Islet of Langerhans (tissue), 1 donor: Measurements from ENCODE around the gene KCNMB1.

Source experiments
- FAIRE-seq: peaks from one replicate; lab custom pipeline; 2011; peaks lifted over from hg19 to GRCh38; lab: Jason Lieb, UNC

KCNMB1 gene, protein sequence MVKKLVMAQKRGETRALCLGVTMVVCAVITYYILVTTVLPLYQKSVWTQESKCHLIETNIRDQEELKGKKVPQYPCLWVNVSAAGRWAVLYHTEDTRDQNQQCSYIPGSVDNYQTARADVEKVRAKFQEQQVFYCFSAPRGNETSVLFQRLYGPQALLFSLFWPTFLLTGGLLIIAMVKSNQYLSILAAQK

DNA sequence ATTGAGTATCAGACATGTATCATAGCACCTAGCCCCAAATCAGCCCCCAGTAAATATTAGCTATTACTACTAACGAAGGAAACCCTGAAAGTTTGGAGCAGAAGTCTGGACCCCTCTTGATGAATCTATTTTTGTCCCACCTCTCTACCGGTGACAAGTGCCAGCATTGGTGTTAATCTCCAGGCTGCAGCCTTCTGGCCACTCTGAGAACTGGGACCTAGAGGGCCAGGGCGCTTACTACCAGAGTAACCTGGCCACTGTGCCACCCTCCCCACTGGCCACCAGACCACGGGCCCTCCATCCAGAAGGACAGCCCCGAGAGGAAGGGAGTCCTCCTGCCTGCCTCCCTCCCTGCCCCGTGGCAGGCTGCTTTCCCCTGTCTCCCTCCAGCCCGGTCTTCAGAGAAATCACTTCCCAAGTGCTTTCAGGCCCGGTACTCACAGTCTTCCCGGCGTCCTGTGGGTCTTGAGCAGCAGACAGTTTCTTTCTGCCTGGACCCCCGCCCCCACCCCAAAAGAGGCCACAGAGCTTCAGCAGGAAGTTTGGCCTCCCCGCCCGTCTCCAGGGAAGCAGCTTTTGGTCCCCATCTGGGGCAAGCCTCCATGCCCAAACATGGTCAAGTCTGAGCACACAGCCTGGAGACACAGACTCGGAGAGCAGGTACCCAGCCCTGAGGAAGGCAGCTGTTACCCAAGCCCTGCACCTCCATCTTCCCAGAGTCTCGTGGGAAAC, at the start of gene KCNMB1:
Gene KCNMB1, minus strand, starts transcription at position 550 of the 732 bp plus-strand sequence. CDS start 3,920 bp downstream, outside the sequence.
- no peak for FAIRE-seq

DNA sequence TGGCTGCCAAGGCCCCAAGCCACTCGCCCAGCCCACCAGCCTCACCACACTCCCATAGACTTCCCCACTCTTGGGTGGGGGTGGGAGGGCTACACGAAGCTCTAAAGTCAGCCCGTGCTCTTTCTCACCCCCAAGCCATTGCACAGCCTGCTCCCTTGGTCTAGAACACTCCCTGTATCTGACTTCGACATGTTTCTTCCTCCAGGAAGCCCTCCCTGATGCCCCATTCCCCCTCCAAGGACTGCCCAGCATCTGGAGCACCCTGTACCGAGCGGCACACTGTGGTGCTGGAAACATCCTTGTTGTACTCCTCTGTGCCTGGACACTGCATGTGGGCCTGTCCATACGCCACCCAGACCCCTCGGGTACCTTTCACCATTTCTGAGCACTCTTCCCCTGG, 49.4 kb upstream of the KCNMB1 start:
- FAIRE-seq = no peak

DNA sequence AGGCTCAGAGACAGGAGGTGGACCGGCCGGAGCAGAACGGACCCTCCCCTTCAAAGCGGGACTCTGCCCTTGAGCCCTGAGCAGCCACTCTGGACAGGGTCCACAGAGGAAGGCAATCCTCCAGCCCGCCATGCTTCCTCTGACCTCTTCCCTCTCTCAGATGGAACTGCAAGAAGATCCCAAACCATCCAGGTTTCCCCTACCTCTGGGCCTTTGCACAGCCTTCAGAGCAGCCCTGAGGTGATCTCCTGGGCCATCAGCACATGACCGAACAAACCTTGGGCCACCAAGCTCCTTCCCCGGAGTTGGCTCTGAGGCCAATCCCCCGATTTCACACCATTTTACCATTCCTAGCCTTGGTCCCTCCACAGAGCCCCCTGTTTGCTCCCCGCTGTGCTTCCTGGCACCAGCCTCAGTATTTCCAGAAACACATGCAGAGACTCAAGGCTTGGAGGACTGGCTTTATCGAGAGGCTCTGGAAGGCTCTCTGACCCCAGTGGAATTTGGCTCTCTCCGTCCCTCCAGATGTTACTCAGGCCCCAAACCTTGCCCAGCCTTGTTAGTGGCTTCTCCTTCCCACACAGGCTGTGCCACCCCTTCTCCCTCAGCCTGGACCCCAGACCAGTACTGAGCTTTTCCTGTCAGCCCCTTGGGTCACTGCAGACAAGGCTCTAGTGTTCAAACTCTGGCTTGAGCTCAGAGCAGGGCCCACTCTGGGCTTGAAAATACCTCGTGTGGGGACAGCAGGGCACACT, 48.6 kb upstream of the KCNMB1 start:
- no peak for FAIRE-seq

GRCh38 chr5:170436335-170436734, 47.2 kb upstream of the KCNMB1 start:
- no peak for FAIRE-seq

DNA sequence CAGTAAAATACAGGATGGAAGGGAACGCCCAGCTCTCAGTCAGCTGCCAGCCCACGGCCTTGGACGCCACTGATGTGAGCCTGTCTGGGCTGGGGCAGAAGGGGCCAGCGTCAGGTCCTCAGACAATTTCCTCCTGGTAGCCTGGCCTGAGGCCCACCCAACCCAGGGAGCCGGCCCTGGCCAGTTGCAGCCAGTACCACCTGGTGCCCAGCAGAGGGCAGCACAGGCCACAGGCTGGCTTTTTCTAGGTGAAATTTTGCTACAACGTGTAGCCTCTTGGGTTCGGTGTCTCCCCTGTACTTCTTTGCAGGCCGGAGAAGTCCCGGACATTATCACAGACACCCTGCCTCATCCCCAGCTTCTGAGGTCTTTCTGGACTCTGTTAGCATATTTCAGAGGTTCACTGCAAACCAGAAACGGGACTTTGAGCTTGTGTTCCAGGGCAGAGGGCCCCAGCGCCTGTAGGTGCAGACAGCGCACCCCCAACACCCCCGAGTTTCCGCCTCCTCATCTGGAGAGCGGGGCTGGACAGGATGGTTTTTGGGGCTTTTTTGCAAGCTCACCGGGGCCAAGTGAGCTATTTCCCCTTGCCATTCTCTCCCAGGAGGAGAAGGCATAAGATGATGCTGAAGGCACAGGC, 45.9 kb upstream of the KCNMB1 start:
- no peak for FAIRE-seq

DNA sequence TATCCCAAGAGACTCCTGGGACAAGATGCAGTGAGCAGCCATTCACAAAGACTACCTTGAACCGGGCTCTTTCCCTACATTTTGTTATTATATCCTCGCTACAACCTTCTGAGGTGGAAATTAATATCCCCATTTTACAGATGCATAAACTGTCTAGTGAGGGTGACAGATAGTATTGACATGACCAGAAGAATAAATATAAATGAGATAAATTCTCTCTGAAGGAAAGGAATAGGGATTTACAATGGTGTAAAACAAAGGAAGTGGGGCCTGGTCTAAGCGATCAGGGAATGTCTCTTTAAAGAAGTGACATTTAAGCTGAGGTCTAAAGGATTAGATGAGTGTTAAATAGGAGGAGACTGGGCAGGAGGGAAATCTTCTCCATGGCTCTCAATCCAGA, 43.5 kb upstream of the KCNMB1 start:
- FAIRE-seq = no peak

DNA sequence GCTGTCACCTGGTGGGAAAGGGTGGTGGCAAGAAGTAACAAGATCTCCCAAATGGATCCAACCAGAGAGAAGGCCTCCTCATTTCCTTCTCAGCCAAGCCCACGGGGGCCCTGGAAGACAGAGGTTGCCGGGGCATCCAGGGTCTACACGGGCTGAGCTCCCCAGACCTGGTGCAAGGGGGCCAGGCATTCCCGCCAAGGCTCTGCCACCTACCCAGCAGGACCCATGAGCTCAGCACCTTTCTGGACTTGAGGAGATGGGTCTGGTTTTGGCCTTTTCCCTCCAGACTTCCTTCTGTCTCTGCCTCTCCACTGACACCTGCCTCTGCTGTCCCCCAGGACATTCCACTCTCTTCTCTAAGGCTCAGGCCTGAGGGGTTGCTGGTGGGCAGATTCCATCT, 42.4 kb upstream of the KCNMB1 start:
- no peak for FAIRE-seq

DNA sequence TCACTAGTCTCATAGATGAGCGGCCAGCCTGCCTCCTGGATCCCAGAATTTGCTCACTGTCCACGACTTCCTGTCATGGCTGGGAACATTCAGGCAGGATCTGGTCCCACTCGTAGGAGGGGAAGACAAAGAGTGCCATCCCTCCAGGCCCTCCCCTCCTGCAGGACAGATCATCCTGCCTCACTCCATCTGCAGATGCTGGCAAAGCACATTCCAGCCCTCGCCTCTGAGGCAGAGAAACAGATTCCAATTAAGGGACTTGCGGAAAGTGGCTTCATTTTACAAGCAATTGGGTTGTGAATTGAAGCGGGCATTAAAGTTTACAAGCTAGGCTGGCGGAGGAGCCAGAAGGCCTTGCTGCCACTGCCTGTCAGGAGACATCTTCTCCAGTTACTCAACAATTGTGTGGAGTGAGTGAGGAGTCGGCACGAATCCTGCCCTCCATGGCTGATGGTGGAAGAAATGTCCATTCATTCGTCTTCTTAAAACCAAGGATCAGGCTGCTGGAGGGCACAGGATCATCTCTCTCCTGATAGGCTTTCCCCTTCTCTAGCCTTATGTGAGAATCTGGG, 41.8 kb upstream of the KCNMB1 start:
- FAIRE-seq = no peak

GRCh38 chr5:170430256-170430655, 41.1 kb upstream of the KCNMB1 start:
- no peak for FAIRE-seq

DNA sequence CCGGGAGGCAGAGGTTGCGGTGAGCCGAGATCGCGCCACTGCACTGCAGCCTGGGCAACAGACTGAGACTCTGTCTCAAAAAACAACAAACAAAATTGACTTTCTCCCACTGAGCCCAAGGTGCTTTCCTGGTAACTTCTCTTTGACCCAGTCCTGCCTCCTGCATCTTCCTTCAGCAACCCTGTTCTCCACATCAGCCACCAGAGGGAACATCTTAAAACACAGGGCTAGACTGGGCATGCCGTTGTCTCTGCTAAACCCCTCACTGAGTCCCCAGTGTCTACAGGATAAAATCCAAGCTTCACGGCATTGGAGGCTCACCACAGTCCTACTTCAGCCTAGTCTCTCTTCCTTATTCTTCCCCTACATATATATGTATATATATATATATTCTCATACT, 39.8 kb upstream of the KCNMB1 start:
- FAIRE-seq = no peak

DNA sequence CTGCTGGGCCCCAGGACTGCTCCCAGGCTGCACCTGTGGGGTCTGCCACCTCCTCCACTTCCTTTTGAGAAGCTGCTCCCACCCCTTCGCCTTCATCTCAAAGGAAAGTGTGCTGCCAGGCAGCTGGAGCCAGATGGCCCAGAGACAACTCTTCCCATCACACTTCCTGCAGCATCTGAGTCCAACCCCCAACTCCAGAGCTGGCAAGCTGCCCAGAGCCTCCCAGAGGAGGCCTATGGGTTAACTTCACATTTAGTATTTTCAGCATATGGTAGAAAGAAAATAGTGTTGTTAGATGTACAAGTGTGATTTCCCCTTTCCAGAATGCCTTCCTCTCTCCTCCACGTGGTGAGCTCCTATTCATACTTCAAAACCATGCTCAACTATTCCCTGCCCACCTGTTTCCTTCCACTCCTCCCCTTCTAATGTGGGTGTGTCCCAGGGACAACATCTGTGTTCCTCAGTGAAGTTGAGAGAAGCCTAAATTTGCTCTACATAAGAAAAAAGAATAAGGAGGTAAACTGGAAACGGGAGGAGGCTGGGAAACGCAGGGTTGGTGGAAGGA, 38.6 kb upstream of the KCNMB1 start:
- no peak for FAIRE-seq

- no peak for FAIRE-seq
Observed at GRCh38 chr5:170426786-170427185, 37.6 kb upstream of the KCNMB1 start.

DNA sequence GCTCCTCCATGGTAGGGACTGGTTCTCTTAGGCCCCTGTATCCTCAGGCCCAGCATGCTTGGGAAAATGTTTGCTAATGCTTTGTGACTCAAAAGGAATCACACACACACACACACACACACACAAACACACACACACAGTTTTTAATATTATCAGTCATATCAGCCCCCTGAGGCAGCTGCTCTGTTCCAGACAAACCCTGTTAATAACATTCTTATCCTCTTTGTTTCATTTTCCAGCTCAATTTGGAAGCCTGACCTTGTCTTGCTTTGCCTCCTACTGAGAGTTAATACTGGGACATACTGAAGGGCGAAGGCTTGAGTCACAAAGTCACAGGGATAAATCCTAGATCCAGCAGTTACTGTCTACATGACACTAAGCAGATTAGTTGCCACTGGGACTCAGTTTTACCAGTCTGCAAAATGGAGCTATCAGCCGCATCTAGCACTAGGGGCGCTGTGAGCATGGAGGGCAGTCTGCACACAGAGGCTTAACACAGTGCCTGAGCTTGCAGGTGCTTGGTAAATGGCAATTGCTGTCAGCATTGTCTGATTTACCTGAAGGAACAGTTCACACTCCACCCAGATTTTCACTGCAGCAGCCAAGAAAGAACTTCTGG, 37.1 kb upstream of the KCNMB1 start:
- FAIRE-seq = no peak

DNA sequence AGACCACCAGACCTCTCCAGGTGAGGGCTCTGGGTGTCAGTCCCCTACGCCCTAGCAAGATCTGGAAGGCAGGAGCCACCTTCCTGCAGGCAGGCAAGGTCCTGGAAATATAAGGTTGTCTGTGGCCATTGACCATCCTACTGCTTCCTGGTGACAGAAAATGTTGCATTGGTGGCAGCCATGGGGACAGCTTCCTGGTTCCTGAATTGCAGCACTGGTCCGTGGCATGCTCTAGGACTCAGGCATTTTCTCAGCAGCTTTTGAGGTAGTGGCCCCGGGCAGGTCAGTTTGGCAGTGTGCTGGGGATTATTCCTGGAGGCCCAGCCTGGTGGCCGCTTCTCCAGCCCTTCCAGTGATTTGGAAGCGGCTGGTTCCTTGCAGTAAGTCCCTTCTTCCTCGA, 36.6 kb upstream of the KCNMB1 start:
- no peak for FAIRE-seq

DNA sequence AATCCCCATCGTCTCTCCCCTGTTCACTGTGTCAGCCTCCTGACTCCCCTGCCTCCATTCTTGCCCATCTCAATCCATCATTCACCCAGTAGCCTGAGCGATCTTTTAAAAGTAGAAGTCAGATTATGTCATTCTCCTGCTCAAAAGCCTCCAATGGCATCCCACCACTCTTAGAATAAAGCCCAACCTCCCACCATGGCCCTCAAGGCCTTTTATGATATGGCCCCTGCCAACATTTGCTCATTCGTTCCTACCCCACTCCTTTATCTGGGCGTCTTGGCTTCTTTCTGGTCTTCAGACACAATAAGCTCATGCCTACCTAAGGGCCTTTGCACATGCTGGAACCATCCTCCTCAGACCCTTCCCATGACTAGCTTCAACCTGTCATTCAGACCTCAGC, 35.5 kb upstream of the KCNMB1 start:
- no peak for FAIRE-seq

- FAIRE-seq = no peak
Observed at GRCh38 chr5:170423692-170424091, 34.5 kb upstream of the KCNMB1 start.

DNA sequence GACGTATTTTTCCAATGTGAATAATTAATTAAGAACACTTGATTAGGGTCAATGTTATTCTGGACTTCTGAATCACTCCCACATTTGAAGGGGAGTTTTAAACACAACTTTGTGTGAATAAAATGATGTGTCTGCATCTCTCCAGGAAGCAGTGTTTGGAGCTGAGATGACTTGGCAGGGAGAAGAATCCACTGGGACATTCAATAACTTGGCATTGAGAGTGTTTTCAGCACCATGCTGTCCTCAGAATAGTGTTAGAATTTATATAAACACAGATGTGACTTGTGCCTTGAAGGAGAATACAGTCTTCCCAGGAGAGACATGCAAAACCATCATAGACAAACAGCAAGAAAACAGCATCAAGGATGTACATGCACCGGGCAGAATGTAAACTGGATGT, 32.7 kb upstream of the KCNMB1 start:
- FAIRE-seq = no peak

- FAIRE-seq = peak; percentile 94
Observed at GRCh38 chr5:170420806-170421412, 31.7 kb upstream of the KCNMB1 start.

GRCh38 chr5:170419643-170420042, 30.5 kb upstream of the KCNMB1 start:
- no peak for FAIRE-seq

GRCh38 chr5:170418736-170419135, 29.6 kb upstream of the KCNMB1 start:
- no peak for FAIRE-seq

GRCh38 chr5:170416526-170416925, 27.4 kb upstream of the KCNMB1 start:
- no peak for FAIRE-seq
